H1 (cell line): Measurements from ENCODE around the gene UTP15. TPM values are rescaled to one million over a fixed set of nuclear protein-coding genes. Genes with fewer than 3 reads are reported as not detected.

Experiments
- CTCF ChIA-PET: fragments of 300-600 bp; sonication (Branson Sonifier 250); formaldehyde crosslinking; loops from one replicate; lab custom pipeline; 2021; ENCODE audit not compliant: partially characterized antibody; lab: Charles Lee
- POLR2A ChIA-PET: fragments of 300-600 bp; sonication (Branson Sonifier 250); formaldehyde crosslinking; loops from one replicate; lab custom pipeline; 2021; ENCODE audit warnings: inconsistent platforms; ENCODE audit not compliant: partially characterized antibody; lab: Charles Lee
- DNase-seq, 2 experiments: peaks; one replicate each; pipeline versions ENCODE4 v3.0.0 to v3.0.0-alpha.2; 2010 to 2022; ENCODE audit warnings: low spot score in 2 of 2, low read depth in 1 of 2, mixed read lengths in 1 of 2
- FAIRE-seq: peaks from 2 replicates; lab custom pipeline; 2011; peaks lifted over from hg19 to GRCh38; lab: Jason Lieb, UNC
- H2AFZ ChIP-seq: 2 replicates; pipeline ENCODE4 v1.8.1; 2012; ENCODE audit warnings: low read length, inconsistent platforms
- H2AK5ac ChIP-seq: 2 replicates; pipeline ENCODE4 v1.6.1; 2013; ENCODE audit warnings: low read depth, low read length
- H2BK120ac ChIP-seq: replicated peaks from 2 replicates; pipeline ENCODE3; 2013; ENCODE audit warnings: low read depth, low read length, inconsistent platforms
- H2BK12ac ChIP-seq: 2 replicates; pipeline ENCODE4 v1.6.1; 2013; ENCODE audit warnings: low read depth, low read length
- H2BK15ac ChIP-seq: 2 replicates; pipeline ENCODE4 v1.6.1; 2013; ENCODE audit warnings: low read length
- H2BK20ac ChIP-seq: 2 replicates; pipeline ENCODE4 v1.6.1; 2013; ENCODE audit warnings: low read length
- H2BK5ac ChIP-seq: 2 replicates; pipeline ENCODE4 v1.6.1; 2013; ENCODE audit warnings: low read depth, low read length
- H3K14ac ChIP-seq: 2 replicates; pipeline ENCODE4 v1.6.1; 2013; ENCODE audit warnings: inconsistent platforms; ENCODE audit not compliant: insufficient read length
- H3K18ac ChIP-seq: 2 replicates; pipeline ENCODE4 v1.6.1; 2013; ENCODE audit warnings: low read length; ENCODE audit errors: extremely low read depth
- H3K23ac ChIP-seq: 2 replicates; pipeline ENCODE4 v1.6.1; 2013; ENCODE audit warnings: inconsistent platforms; ENCODE audit not compliant: insufficient read length
- H3K23me2 ChIP-seq: 2 replicates; pipeline ENCODE4 v1.6.1; 2013; ENCODE audit warnings: low read depth, low read length
- H3K27ac ChIP-seq: 2 replicates; pipeline ENCODE4 v1.6.1; 2011; ENCODE audit warnings: low read depth, low read length, inconsistent platforms
- H3K27me3 ChIP-seq, 4 experiments: replicated peaks in 1 of 4; 1 replicate in 1 of 4; 2 replicates in 3 of 4; pipeline versions ENCODE4 v1.6.1 to v1.8.1; 2011 to 2013; ENCODE audit warnings: low read length in 3 of 4, mild to moderate bottlenecking in 3 of 4, inconsistent platforms in 2 of 4, mixed read lengths in 2 of 4, moderate library complexity in 1 of 4; ENCODE audit not compliant: control insufficient read depth in 3 of 4, insufficient read depth in 3 of 4; ENCODE audit errors: extremely low read depth in 1 of 4
- H3K36me3 ChIP-seq, 4 experiments: 2 replicates each; pipeline versions ENCODE4 v1.6.1 to v1.8.1; 2011 to 2013; ENCODE audit warnings: mild to moderate bottlenecking in 4 of 4, low read length in 3 of 4, moderate library complexity in 2 of 4, control low read depth in 1 of 4, inconsistent platforms in 1 of 4; ENCODE audit not compliant: insufficient read depth in 4 of 4, control insufficient read depth in 2 of 4
- H3K4ac ChIP-seq: replicated peaks from 2 replicates; pipeline ENCODE3; 2013; ENCODE audit warnings: low read length, low read depth, mixed read lengths, inconsistent platforms; ENCODE audit not compliant: insufficient read length
- H3K4me1 ChIP-seq, 4 experiments: replicated peaks in 1 of 4; 1 replicate in 1 of 4; 2 replicates in 3 of 4; pipeline versions ENCODE4 v1.6.1 to v1.8.1; 2011 to 2013; ENCODE audit warnings: low read length in 3 of 4, inconsistent platforms in 2 of 4, mixed read lengths in 1 of 4; ENCODE audit not compliant: insufficient read depth in 4 of 4, control insufficient read depth in 3 of 4
- H3K4me2 ChIP-seq, 2 experiments: 2 replicates each; pipeline versions ENCODE4 v1.6.1 to v1.8.1; 2011 to 2013; ENCODE audit warnings: low read depth in 2 of 2, low read length in 2 of 2, control low read depth in 1 of 2, inconsistent platforms in 1 of 2, mild to moderate bottlenecking in 1 of 2; ENCODE audit not compliant: insufficient read depth in 1 of 2
- H3K4me3 ChIP-seq, 4 experiments: fragments of 200-600, 300-600 bp in 1 of 4; sonication (generic), shearing (Covaris generic), sonication (Bioruptor Twin) in 1 of 4; 2 replicates each; pipeline versions ENCODE4 v1.5.1 to v1.8.1; 2011 to 2016; ENCODE audit warnings: low read length in 4 of 4, low read depth in 3 of 4, control low read depth in 2 of 4, inconsistent platforms in 2 of 4, mild to moderate bottlenecking in 2 of 4, mixed read lengths in 1 of 4, moderate library complexity in 1 of 4; ENCODE audit not compliant: insufficient read depth in 2 of 4; ENCODE audit errors: extremely low read depth in 1 of 4
- H3K56ac ChIP-seq: replicated peaks from 2 replicates; pipeline ENCODE3; 2013; ENCODE audit warnings: low read depth, mild to moderate bottlenecking, mixed read lengths, low read length, inconsistent platforms; ENCODE audit not compliant: insufficient read length
- H3K79me1 ChIP-seq: 2 replicates; pipeline ENCODE4 v1.6.1; 2013; ENCODE audit warnings: low read depth, low read length, control low read depth
- H3K79me2 ChIP-seq, 2 experiments: 2 replicates each; pipeline versions ENCODE4 v1.6.1 to v1.8.1; 2012 to 2013; ENCODE audit warnings: low read length in 2 of 2, mild to moderate bottlenecking in 2 of 2, inconsistent platforms in 1 of 2; ENCODE audit not compliant: insufficient read depth in 2 of 2, control insufficient read depth in 1 of 2
- H3K9ac ChIP-seq, 4 experiments: replicated peaks in 1 of 4; 1 replicate in 1 of 4; 2 replicates in 3 of 4; pipeline versions ENCODE4 v1.6.1 to v1.8.1; 2011 to 2013; ENCODE audit warnings: low read depth in 3 of 4, low read length in 3 of 4, control low read depth in 2 of 4, mild to moderate bottlenecking in 2 of 4, moderate library complexity in 2 of 4, inconsistent platforms in 1 of 4; ENCODE audit errors: extremely low read depth in 1 of 4
- H3K9me3 ChIP-seq, 2 experiments: 2 replicates each; pipeline versions ENCODE4 v1.6.1 to v1.8.1; 2012 to 2013; ENCODE audit warnings: mild to moderate bottlenecking in 2 of 2, moderate library complexity in 2 of 2, control low read depth in 1 of 2, inconsistent platforms in 1 of 2, low read depth in 1 of 2, low read length in 1 of 2, mixed read lengths in 1 of 2; ENCODE audit not compliant: insufficient read depth in 2 of 2
- H4K20me1 ChIP-seq, 2 experiments: replicated peaks in 1 of 2; 2 replicates each; pipeline versions ENCODE3 to v1.8.1; 2011 to 2013; ENCODE audit warnings: inconsistent platforms in 2 of 2, low read length in 2 of 2, mild to moderate bottlenecking in 1 of 2; ENCODE audit not compliant: insufficient read depth in 2 of 2, control insufficient read depth in 1 of 2
- H4K5ac ChIP-seq: 2 replicates; pipeline ENCODE4 v1.6.1; 2013; ENCODE audit warnings: low read length, low read depth, mixed read lengths, inconsistent platforms; ENCODE audit not compliant: insufficient read length
- H4K8ac ChIP-seq: 2 replicates; pipeline ENCODE4 v1.8.0; 2013; ENCODE audit warnings: mild to moderate bottlenecking, moderate library complexity, low read length, inconsistent platforms; ENCODE audit not compliant: insufficient read depth; ENCODE audit errors: extremely low read depth
- H4K91ac ChIP-seq: replicated peaks from 2 replicates; pipeline ENCODE3; 2013; ENCODE audit warnings: low read length, mixed read lengths, inconsistent platforms; ENCODE audit not compliant: insufficient read length
- BCL11A ChIP-seq, 2 experiments: IDR thresholded peaks; one replicate each; pipeline ENCODE4 v1.6.1; 2011; ENCODE audit warnings: low read depth in 2 of 2, low read length in 2 of 2, mild to moderate bottlenecking in 2 of 2
- BRCA1 ChIP-seq: IDR thresholded peaks from 2 replicates; pipeline ENCODE4 v1.6.1; 2012; ENCODE audit warnings: low read depth, low read length, improper control_type of control experiment
- CBX5 ChIP-seq: fragments of 300-800, 300-1000 bp; sonication (generic); IDR thresholded peaks from 2 replicates; pipeline ENCODE4 v1.7.1; 2016; ENCODE audit warnings: antibody characterized with exemption, low read length, low read depth
- EZH2 ChIP-seq: fragments of 200-600 bp; sonication (generic); IDR thresholded peaks from 2 replicates; pipeline ENCODE4 v1.7.1; 2012; ENCODE audit warnings: low read depth, mild to moderate bottlenecking, moderate library complexity, low read length, inconsistent platforms; ENCODE audit not compliant: severe bottlenecking
- GTF2F1 ChIP-seq: IDR thresholded peaks from 2 replicates; pipeline ENCODE4 v1.6.1; 2012; ENCODE audit warnings: low read depth, low read length, improper control_type of control experiment, borderline replicate concordance
- HDAC2 ChIP-seq, 2 experiments: fragments of 300-600 bp in 1 of 2; sonication (generic) in 1 of 2; IDR thresholded peaks; 2 replicates each; pipeline ENCODE4 v1.6.1; 2011 to 2012; ENCODE audit warnings: low read depth in 2 of 2, low read length in 2 of 2, mild to moderate bottlenecking in 2 of 2, moderate library complexity in 2 of 2, borderline replicate concordance in 1 of 2, inconsistent platforms in 1 of 2
- HDAC6 ChIP-seq: IDR thresholded peaks from one replicate; pipeline ENCODE4 v1.7.1; 2012; ENCODE audit warnings: low read depth, mild to moderate bottlenecking, inconsistent platforms, low read length, moderate library complexity
- MAFK ChIP-seq: IDR thresholded peaks from 2 replicates; pipeline ENCODE4 v1.6.1; 2012; ENCODE audit warnings: low read depth, mild to moderate bottlenecking, improper control_type of control experiment, low read length
- PHF8 ChIP-seq: fragments of 200-600 bp; sonication (generic); conservative IDR thresholded peaks from 2 replicates; pipeline ENCODE4 v1.7.1; 2012; ENCODE audit warnings: low read depth, mild to moderate bottlenecking, inconsistent platforms, low read length, moderate library complexity
- RNF2 ChIP-seq: fragments of 200-900, 300-1000 bp; sonication (generic); IDR thresholded peaks from 2 replicates; pipeline ENCODE4 v1.7.1; 2016; ENCODE audit warnings: borderline replicate concordance, low read depth, mild to moderate bottlenecking, antibody characterized with exemption, low read length; ENCODE audit not compliant: poor library complexity, severe bottlenecking; ENCODE audit errors: missing control alignments
- SAP30 ChIP-seq: fragments of 300-600 bp; sonication (generic); IDR thresholded peaks from 2 replicates; pipeline ENCODE4 v1.7.1; 2012; ENCODE audit warnings: low read length, moderate library complexity, mild to moderate bottlenecking, inconsistent platforms; ENCODE audit not compliant: insufficient read depth, insufficient replicate concordance
- WGBS, 2 experiments: shearing (Covaris generic) in 1 of 2; methylation state at CpG; one replicate each; pipeline versions ENCODE4 v1.1.6 to v1.1.7; 2013 to 2015; ENCODE audit warnings: low lambda C conversion rate in 2 of 2, mixed read lengths in 2 of 2, inconsistent platforms in 1 of 2, low coverage in 1 of 2, missing lambda C conversion rate in 1 of 2; ENCODE audit not compliant: insufficient replicate concordance in 2 of 2, insufficient coverage in 1 of 2, insufficient read length in 1 of 2; ENCODE audit errors: extremely low coverage in 1 of 2, missing lambda C conversion rate in 1 of 2; 5-methylcytosine and 5-hydroxymethylcytosine counted together
- polyA plus RNA-seq, 7 experiments: library from polyadenylated mRNA; depleted of rRNA in 3 of 7; stranded (reverse) in 5 of 7; unstranded in 2 of 7; fragments of >200 nt in 5 of 7; fragments of 200-250 nt in 2 of 7; gene quantifications; 1 replicate in 5 of 7; 2 replicates in 1 of 7; 4 replicates in 1 of 7; pipeline versions ENCODE4 v1.2.1 to v1.2.3, GENCODE V29; 2011 to 2013; ENCODE audit warnings: missing spikeins in 2 of 7, mixed read lengths in 2 of 7
- total RNA-seq: library from RNA; stranded (reverse); fragmentation: NEBNext Ultra II Directional; extraction: Animal tissue kit (Norgen Biotek cat#: 25700); gene quantifications from 2 replicates; pipeline ENCODE4 v1.2.1, GENCODE V29; 2021

Gene UTP15
- total and polyA plus RNA-seq, 2 of the 8 experiments (the other 6 are each of a cell fraction or from before 2014, with no cell fraction given): 14.3 to 33.6 TPM

DNA sequence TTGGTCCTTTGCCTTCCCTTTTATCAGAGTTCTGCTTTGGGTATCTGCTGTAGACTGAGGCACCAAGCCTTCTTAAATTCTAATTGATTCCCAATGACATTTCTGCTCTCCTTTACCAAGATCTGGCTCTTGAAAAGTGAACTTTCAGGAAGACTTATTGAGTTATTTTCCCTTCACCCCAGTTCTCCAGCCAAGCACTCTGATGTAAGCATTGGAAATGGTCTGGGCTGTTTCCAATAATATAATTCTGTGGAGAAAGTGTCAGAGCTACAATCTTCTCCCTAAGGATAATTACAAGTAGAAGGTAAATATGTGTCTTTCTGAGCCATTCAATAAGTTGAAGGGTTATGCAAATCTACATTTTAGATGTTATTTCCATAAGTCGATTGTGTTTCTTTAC lies 36.5 kb upstream of the UTP15 start:
- DNase-seq: no peak
- Histone ChIP-seq H4K5ac (no peak overlapping the region), H2BK12ac (no peak overlapping the region), H2BK15ac (no peak overlapping the region), H3K27ac (no peak overlapping the region), H2AFZ (no peak overlapping the region), H4K91ac (no peak overlapping the region), H3K27me3 (no peaks in the 10 kb centered on the region), H3K23ac (no peak overlapping the region), H4K20me1 (no peaks in the 10 kb centered on the region), H2AK5ac (no peak overlapping the region), H3K14ac (no peak overlapping the region), H3K56ac (no peak overlapping the region), H3K4me3 (no peak overlapping the region; a peak in 1 of 8 replicates), H3K4me2 (no peak overlapping the region), H3K36me3 (no peaks in the 10 kb centered on the region), H3K9ac (no peak overlapping the region), H3K4me1 (0 out of 7 replicates have a peak, but pooled peaks cover 0 to 4% (median 0%) of the 10 kb centered on the region in 4 experiments), H3K79me1 (no peaks in the 10 kb centered on the region), H3K79me2 (no peaks in the 10 kb centered on the region), H3K4ac (no peak overlapping the region), H3K9me3 (peaks cover 4 to 9% of the 10 kb centered on the region in 2 experiments), H4K8ac (no peak overlapping the region), H2BK5ac (no peak overlapping the region), H3K23me2 (no peaks in the 10 kb centered on the region; the same call in 1 of the 2 replicates), H2BK20ac (no peak overlapping the region), H2BK120ac (no peak overlapping the region), H3K18ac (no peak overlapping the region)
- POLR2A ChIA-PET: interaction anchor here (0.9 kb wide), 1 partner anchor 30 kb away, joined by 3 read pairs; no protein-coding TSS in a partner anchor
- CTCF ChIA-PET: interaction anchor here (0.6 to 1.2 kb wide), 3 partner anchors 13 to 63 kb away, joined by 3 read pairs; no protein-coding TSS in a partner anchor
- FAIRE-seq: no peak
- 82% methylated on average over 1 of the region's 1 CpG; no CpG with 5 or more reads in 1 of the 2 experiments for WGBS, 2 experiments
- TF ChIP-seq SAP30: no peak
- no peak for TF ChIP-seq EZH2
- no peak for TF ChIP-seq MAFK
- TF ChIP-seq HDAC2 (IDR thresholded peaks at IDR 0.05; ENCODE audit: borderline replicate concordance in 1 of 2, low read depth in 2 of 2, low read length in 2 of 2): no peak
- TF ChIP-seq RNF2: no peak
- no peak for TF ChIP-seq GTF2F1
- no peak for TF ChIP-seq BRCA1
- no peak for TF ChIP-seq PHF8
- no peak for TF ChIP-seq BCL11A (IDR thresholded peaks at IDR 0.05; ENCODE audit: low read depth in 2 of 2, low read length in 2 of 2)
- TF ChIP-seq HDAC6: no peak
- no peak for TF ChIP-seq CBX5
